Neuronal stem cell (in vitro differentiated cells): Measurements from ENCODE around the gene SLC22A23.

Experiments used
- DNase-seq: peaks from one replicate; pipeline ENCODE4 v3.0.0-alpha.2; 2013; ENCODE audit warnings: low spot score
- H2AFZ ChIP-seq: one replicate; pipeline ENCODE4 v1.6.1; 2013; ENCODE audit warnings: mild to moderate bottlenecking, low read length, inconsistent platforms
- H2AK5ac ChIP-seq: 2 replicates; pipeline ENCODE4 v1.6.1; 2013; ENCODE audit warnings: low read depth, mild to moderate bottlenecking, inconsistent platforms, low read length, moderate library complexity, mixed read lengths
- H2BK120ac ChIP-seq: 2 replicates; pipeline ENCODE4 v1.6.1; 2013; ENCODE audit warnings: low read depth, mild to moderate bottlenecking, inconsistent platforms, low read length, moderate library complexity, mixed read lengths
- H2BK12ac ChIP-seq: one replicate; pipeline ENCODE4 v1.6.1; 2013; ENCODE audit warnings: low read length, inconsistent platforms
- H2BK15ac ChIP-seq: 2 replicates; pipeline ENCODE4 v1.6.1; 2013; ENCODE audit warnings: mild to moderate bottlenecking, low read length, inconsistent platforms, mixed read lengths
- H2BK5ac ChIP-seq: one replicate; pipeline ENCODE4 v1.6.1; 2013; ENCODE audit warnings: inconsistent platforms, mild to moderate bottlenecking, low read length, moderate library complexity
- H3K14ac ChIP-seq: one replicate; pipeline ENCODE4 v1.6.1; 2013; ENCODE audit warnings: low read length, inconsistent platforms
- H3K18ac ChIP-seq: 2 replicates; pipeline ENCODE4 v1.6.1; 2013; ENCODE audit warnings: low read length, inconsistent platforms
- H3K23ac ChIP-seq: 2 replicates; pipeline ENCODE4 v1.6.1; 2013; ENCODE audit warnings: low read depth, mild to moderate bottlenecking, mixed read lengths, low read length, inconsistent platforms; ENCODE audit not compliant: poor library complexity
- H3K27ac ChIP-seq: replicated peaks from 3 replicates; pipeline ENCODE4 v1.5.1; 2013; ENCODE audit warnings: low read length, inconsistent platforms
- H3K27me3 ChIP-seq, 3 experiments: 2 replicates each; pipeline ENCODE4 v1.6.1; 2013; ENCODE audit warnings: low read length in 3 of 3, mild to moderate bottlenecking in 2 of 3, inconsistent platforms in 1 of 3, low read depth in 1 of 3, mixed read lengths in 1 of 3, moderate library complexity in 1 of 3; ENCODE audit not compliant: control insufficient read depth in 3 of 3, insufficient read depth in 3 of 3
- H3K36me3 ChIP-seq, 2 donors: replicated peaks in 1 of 2; 2 replicates each; pipeline ENCODE4 v1.6.1; 2013; ENCODE audit warnings: low read length in 2 of 2; ENCODE audit not compliant: control insufficient read depth in 2 of 2, insufficient read depth in 2 of 2
- H3K4ac ChIP-seq: 2 replicates; pipeline ENCODE4 v1.6.1; 2013; ENCODE audit warnings: inconsistent platforms, mild to moderate bottlenecking, low read length, moderate library complexity
- H3K4me1 ChIP-seq, 2 donors: 1 replicate in 1 of 2; 2 replicates in 1 of 2; pipeline ENCODE4 v1.6.1; 2013; ENCODE audit warnings: low read length in 2 of 2, low read depth in 1 of 2; ENCODE audit not compliant: control insufficient read depth in 2 of 2, insufficient read depth in 1 of 2
- H3K4me2 ChIP-seq: one replicate; pipeline ENCODE4 v1.6.1; 2013; ENCODE audit warnings: mild to moderate bottlenecking, low read length, inconsistent platforms; ENCODE audit not compliant: insufficient read depth, poor library complexity, severe bottlenecking
- H3K4me3 ChIP-seq, 2 donors: 2 replicates each; pipeline ENCODE4 v1.5.1; 2013; ENCODE audit warnings: low read length in 2 of 2, mild to moderate bottlenecking in 2 of 2, inconsistent platforms in 1 of 2, moderate library complexity in 1 of 2
- H3K79me1 ChIP-seq: one replicate; pipeline ENCODE4 v1.6.1; 2013; ENCODE audit warnings: low read depth, mild to moderate bottlenecking, inconsistent platforms, low read length, moderate library complexity
- H3K9ac ChIP-seq: one replicate; pipeline ENCODE4 v1.6.1; 2013; ENCODE audit warnings: mild to moderate bottlenecking, low read depth, low read length, inconsistent platforms; ENCODE audit not compliant: poor library complexity
- H3K9me3 ChIP-seq, 2 donors: replicated peaks in 1 of 2; 2 replicates each; pipeline versions ENCODE3 to v1.6.1; 2013; ENCODE audit warnings: low read length in 2 of 2, mild to moderate bottlenecking in 2 of 2, inconsistent platforms in 1 of 2, low read depth in 1 of 2, mixed read lengths in 1 of 2, moderate library complexity in 1 of 2; ENCODE audit not compliant: control insufficient read depth in 2 of 2, insufficient read depth in 1 of 2
- H4K8ac ChIP-seq: one replicate; pipeline ENCODE4 v1.6.1; 2013; ENCODE audit warnings: low read depth, mild to moderate bottlenecking, inconsistent platforms, low read length, moderate library complexity
- H4K91ac ChIP-seq: one replicate; pipeline ENCODE4 v1.6.1; 2013; ENCODE audit warnings: low read length, low read depth, mild to moderate bottlenecking, inconsistent platforms; ENCODE audit not compliant: poor library complexity
- WGBS, 2 donors: extraction: QIAGEN DNeasy Blood & Tissue Kit; methylation state at CpG; one replicate each; pipeline ENCODE4 v1.1.7; 2013; ENCODE audit warnings: missing lambda C conversion rate in 2 of 2, mixed read lengths in 1 of 2; ENCODE audit not compliant: insufficient read length in 2 of 2, insufficient replicate concordance in 1 of 2; ENCODE audit errors: extremely low coverage in 2 of 2; 5-methylcytosine and 5-hydroxymethylcytosine counted together

SLC22A23 gene

DNA sequence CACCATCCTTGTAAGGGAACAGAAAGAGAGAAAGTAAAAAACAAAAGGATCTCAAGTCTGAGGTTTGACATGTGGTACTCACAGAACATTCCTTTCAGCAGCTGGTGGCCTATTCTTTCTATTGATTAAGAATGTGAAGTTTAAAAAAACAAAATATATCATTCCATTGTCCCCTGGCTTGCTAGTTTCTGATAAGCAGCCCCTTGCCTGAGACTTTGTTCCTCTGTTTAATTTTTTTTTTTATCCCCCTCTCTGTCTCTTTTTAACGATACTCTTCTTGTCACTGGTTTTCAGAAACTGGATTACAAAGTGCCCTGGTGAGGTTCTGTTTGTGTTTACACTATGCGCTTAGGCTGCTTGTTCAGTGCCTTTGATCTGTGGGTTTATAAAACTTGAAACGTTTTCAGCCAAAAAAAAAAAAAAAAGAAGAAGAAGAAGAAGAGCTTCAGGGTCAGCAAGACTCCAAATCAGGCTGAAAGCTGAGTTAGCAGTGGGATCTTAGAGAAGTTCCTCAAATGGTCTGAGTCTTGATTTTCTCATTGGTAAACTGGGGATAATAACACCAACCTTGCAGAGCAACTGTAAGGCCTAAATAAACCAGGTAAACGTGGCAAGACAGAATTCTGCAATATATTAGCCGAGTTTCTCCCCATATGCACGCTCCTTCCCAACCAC is 45.1 kb upstream of the SLC22A23 start:
- Histone ChIP-seq H3K9ac (no peak overlapping the region), H4K91ac (no peak overlapping the region), H3K4me2 (no peak overlapping the region), H3K79me1 (no peaks in the 10 kb centered on the region), H2BK12ac (no peak overlapping the region), H3K18ac (no peak overlapping the region), H3K36me3 (no peaks in the 10 kb centered on the region), H2BK5ac (no peak overlapping the region), H3K27me3 (no peaks in the 10 kb centered on the region), H4K8ac (no peak overlapping the region), H3K4me1 (peaks cover 3 to 11% of the 10 kb centered on the region in 2 donors), H2BK120ac (no peak overlapping the region), H3K4me3 (no peak overlapping the region), H3K23ac (no peak overlapping the region), H3K14ac (no peak overlapping the region), H3K9me3 (no peaks in the 10 kb centered on the region), H3K27ac (no peak overlapping the region), H2BK15ac (no peak overlapping the region), H2AFZ (peak overlapping the region; percentile 7), H2AK5ac (no peak overlapping the region), H3K4ac (no peak overlapping the region)
- no CpG with 5 or more reads among the region's 6 CpGs for WGBS, 2 donors
- DNase-seq = no peak

DNA sequence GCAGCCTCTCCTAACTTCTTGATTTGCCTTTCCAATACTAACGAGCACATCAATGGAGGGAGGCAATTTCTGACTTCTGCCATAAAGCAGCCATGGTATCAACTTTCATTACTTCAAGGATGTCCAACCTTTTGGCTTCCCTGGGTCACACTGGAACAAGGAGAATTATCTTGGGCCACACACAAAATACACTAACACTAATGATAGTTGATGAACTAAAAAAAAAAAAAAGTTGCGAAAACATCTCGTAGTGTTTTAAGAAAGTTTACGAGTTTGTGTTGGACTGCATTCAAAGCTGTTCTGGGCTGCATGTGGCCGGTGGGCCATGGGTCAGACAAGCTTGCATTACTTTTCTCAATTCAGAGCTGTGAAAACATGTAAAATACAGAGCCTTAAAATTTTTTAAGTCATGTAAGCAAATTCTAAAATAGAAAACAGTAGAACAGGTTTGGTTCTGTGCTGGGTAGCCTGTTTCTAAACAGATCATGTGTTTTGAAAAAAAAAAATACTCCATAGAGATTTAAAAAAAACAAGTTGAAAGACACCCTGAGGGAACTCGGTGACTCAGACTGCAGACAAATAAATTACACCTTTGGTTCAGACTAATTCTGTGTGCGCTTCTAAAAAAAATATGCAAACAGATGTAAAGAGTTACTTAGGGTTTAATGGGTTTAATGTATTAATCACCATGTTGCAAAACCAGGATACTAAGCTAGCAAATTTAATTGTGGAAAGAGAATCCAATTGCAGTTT is 43.6 kb upstream of the SLC22A23 start:
- no peaks in the 10 kb centered on the region for H3K36me3 ChIP-seq
- H3K4me2 ChIP-seq = no peak overlapping the region
- no peak overlapping the region for H2AFZ ChIP-seq
- no peak overlapping the region for H3K9ac ChIP-seq
- no peak overlapping the region for H4K91ac ChIP-seq
- H3K9me3 ChIP-seq = no peaks in the 10 kb centered on the region
- no peak overlapping the region for H2AK5ac ChIP-seq
- H3K4me3 ChIP-seq = no peak overlapping the region
- no peak overlapping the region for H3K4ac ChIP-seq
- H2BK15ac ChIP-seq = no peak overlapping the region
- H2BK12ac ChIP-seq = no peak overlapping the region
- no peak overlapping the region for H3K27ac ChIP-seq
- H4K8ac ChIP-seq = no peak overlapping the region
- no peak overlapping the region for H3K18ac ChIP-seq
- H3K14ac ChIP-seq = no peak overlapping the region
- DNase-seq = no peak
- no CpG with 5 or more reads among the region's 7 CpGs for WGBS, 2 donors
- peaks cover 3 to 11% of the 10 kb centered on the region in 2 donors for H3K4me1 ChIP-seq
- no peaks in the 10 kb centered on the region for H3K27me3 ChIP-seq
- H3K79me1 ChIP-seq = no peaks in the 10 kb centered on the region
- H2BK5ac ChIP-seq = no peak overlapping the region
- H2BK120ac ChIP-seq = no peak overlapping the region
- H3K23ac ChIP-seq = no peak overlapping the region

- no peak overlapping the region for H3K4me3 ChIP-seq
- no peak overlapping the region for H2BK15ac ChIP-seq
- no peak overlapping the region for H2BK5ac ChIP-seq
- H3K23ac ChIP-seq = no peak overlapping the region
- no peak overlapping the region for H3K9ac ChIP-seq
- peaks cover 3 to 11% of the 10 kb centered on the region in 2 donors for H3K4me1 ChIP-seq
- no peak overlapping the region for H2BK120ac ChIP-seq
- H3K27me3 ChIP-seq = no peaks in the 10 kb centered on the region
- no CpG with 5 or more reads among the region's 1 CpG for whole genome bisulfite sequencing, 2 donors
- H4K8ac ChIP-seq = no peak overlapping the region
- H3K14ac ChIP-seq = no peak overlapping the region
- H3K9me3 ChIP-seq = peaks cover 0 to 3% of the 10 kb centered on the region in 2 donors
- H3K4ac ChIP-seq = no peak overlapping the region
- H2AK5ac ChIP-seq = no peak overlapping the region
- DNase-seq = no peak
- H3K18ac ChIP-seq = no peak overlapping the region
- H3K27ac ChIP-seq = no peak overlapping the region
- H3K79me1 ChIP-seq = no peaks in the 10 kb centered on the region
- H2AFZ ChIP-seq = no peak overlapping the region
- H3K4me2 ChIP-seq = no peak overlapping the region
- H3K36me3 ChIP-seq = no peaks in the 10 kb centered on the region
- H4K91ac ChIP-seq = no peak overlapping the region
- H2BK12ac ChIP-seq = no peak overlapping the region
These were observed 42.8 kb upstream of the SLC22A23 start for GRCh38 chr6:3499603-3500002.

DNA sequence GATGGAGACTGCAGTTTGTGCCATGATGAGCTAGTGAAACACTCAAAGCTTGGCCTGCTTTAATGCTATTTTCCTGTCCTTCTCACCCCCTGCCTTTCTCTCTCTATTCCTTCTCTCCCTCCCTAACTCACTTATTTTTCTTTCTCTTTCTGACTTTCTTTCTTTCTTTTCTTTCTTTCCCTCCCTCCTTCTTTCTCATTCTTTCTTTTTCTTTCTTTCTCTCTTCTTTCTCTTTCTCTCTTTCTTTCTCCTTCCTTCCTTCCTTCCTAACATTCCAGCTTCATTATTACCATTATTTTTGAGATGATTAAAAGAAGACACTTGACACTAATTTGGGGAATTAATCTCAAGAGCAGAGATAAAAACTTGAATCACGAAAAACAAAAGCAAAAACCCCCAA is 39.5 kb upstream of the SLC22A23 start:
- Histone ChIP-seq H3K23ac (no peak overlapping the region), H3K4me3 (no peak overlapping the region), H3K36me3 (no peaks in the 10 kb centered on the region), H3K9ac (no peak overlapping the region), H3K18ac (no peak overlapping the region), H3K4ac (no peak overlapping the region), H3K79me1 (no peaks in the 10 kb centered on the region), H3K27ac (no peak overlapping the region), H2BK120ac (no peak overlapping the region), H3K27me3 (no peaks in the 10 kb centered on the region), H3K4me2 (no peak overlapping the region), H2AK5ac (no peak overlapping the region), H4K8ac (no peak overlapping the region), H3K4me1 (no peaks in the 10 kb centered on the region), H3K9me3 (peaks cover 0 to 3% of the 10 kb centered on the region in 2 donors), H2AFZ (no peak overlapping the region), H2BK5ac (no peak overlapping the region), H2BK12ac (no peak overlapping the region), H4K91ac (no peak overlapping the region), H2BK15ac (no peak overlapping the region), H3K14ac (no peak overlapping the region)
- no peak for DNase-seq
- no CpG with 5 or more reads among the region's 1 CpG for WGBS, 2 donors
